Measurements from ENCODE around the gene SDK2. TPM values are rescaled to one million over a fixed set of nuclear protein-coding genes. Genes with fewer than 3 reads are reported as not detected.

Gene SDK2
- total and polyA plus RNA-seq, 9 of the 15 experiments (the other 6 are each of a cell fraction or from before 2014, with no cell fraction given), result 0.04 TPM; not detected in 8

DNA sequence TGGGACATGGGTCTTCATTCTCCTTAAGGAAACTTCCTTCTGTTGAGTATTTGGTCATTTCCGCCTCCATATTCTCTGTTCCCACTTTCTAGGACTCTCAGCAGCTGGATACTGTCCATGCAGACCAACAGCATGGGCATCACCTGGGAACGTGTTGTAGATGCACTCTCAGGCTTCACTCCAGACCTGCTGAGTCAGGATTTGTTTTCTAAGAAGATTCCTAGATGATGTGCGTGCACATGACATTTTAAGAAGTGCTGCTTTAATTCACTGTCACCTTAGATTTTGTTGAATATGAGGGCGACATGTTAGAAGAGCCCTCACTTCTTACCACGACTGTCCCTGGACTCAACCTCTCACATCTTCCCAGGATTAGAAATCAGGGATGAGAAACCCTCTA, 10.0 kb upstream of the SDK2 start:
- no peaks in the 10 kb centered on the region for H3K36me3 ChIP-seq (ENCODE audit: control insufficient read depth, insufficient read depth, low read length)
- H3K9me1 ChIP-seq (ENCODE audit: control insufficient read depth, insufficient read depth, low read length), result no peaks in the 10 kb centered on the region
- no peak overlapping the region for H3K4me2 ChIP-seq (ENCODE audit: insufficient read depth, low read length)
- no peak overlapping the region for H2AFZ ChIP-seq (ENCODE audit: low read depth, low read length)
- H3K27ac ChIP-seq (ENCODE audit: extremely low read depth, low read depth, low read length), result no peak overlapping the region
- no peak for DNase-seq (ENCODE audit: extremely low read depth in 1 of 4, low spot score in 3 of 4)
- H3K4me3 ChIP-seq, result no peak overlapping the region
- H3K9ac ChIP-seq (ENCODE audit: insufficient read depth in 1 of 2, low read depth in 2 of 2, low read length in 2 of 2), result no peak overlapping the region
- in situ Hi-C loops (cut with MboI), result no loop called here
- WGBS (ENCODE audit: insufficient coverage, low coverage, missing lambda C conversion rate), result 0% methylated on average over 5 of the region's 5 CpGs
- peaks cover 0 to under 1% of the 10 kb centered on the region in 2 experiments; a peak in 1 of 5 replicates for H3K27me3 ChIP-seq (ENCODE audit: control insufficient read depth in 2 of 2, insufficient read depth in 2 of 2, low read length in 2 of 2)
- ATAC-seq, result no peak
- no peaks in the 10 kb centered on the region for H3K4me1 ChIP-seq (replicated peaks in 1 of 2; ENCODE audit: control insufficient read depth in 2 of 2, insufficient read depth in 2 of 2, low read length in 2 of 2)
- intact Hi-C loops (cut with micrococcal nuclease), result loop anchor here (10.0 kb wide), 1 partner anchor 301 kb away; no protein-coding TSS in a partner anchor
- H4K20me1 ChIP-seq (replicated peaks; ENCODE audit: control insufficient read depth, insufficient read depth, low read length), result no peaks in the 10 kb centered on the region; the same call in 1 of the 2 replicates
- no peak for TF ChIP-seq HMG20B (CRISPR knock-in tag; IDR thresholded peaks at IDR 0.05)
- TF ChIP-seq, protein P1, sequence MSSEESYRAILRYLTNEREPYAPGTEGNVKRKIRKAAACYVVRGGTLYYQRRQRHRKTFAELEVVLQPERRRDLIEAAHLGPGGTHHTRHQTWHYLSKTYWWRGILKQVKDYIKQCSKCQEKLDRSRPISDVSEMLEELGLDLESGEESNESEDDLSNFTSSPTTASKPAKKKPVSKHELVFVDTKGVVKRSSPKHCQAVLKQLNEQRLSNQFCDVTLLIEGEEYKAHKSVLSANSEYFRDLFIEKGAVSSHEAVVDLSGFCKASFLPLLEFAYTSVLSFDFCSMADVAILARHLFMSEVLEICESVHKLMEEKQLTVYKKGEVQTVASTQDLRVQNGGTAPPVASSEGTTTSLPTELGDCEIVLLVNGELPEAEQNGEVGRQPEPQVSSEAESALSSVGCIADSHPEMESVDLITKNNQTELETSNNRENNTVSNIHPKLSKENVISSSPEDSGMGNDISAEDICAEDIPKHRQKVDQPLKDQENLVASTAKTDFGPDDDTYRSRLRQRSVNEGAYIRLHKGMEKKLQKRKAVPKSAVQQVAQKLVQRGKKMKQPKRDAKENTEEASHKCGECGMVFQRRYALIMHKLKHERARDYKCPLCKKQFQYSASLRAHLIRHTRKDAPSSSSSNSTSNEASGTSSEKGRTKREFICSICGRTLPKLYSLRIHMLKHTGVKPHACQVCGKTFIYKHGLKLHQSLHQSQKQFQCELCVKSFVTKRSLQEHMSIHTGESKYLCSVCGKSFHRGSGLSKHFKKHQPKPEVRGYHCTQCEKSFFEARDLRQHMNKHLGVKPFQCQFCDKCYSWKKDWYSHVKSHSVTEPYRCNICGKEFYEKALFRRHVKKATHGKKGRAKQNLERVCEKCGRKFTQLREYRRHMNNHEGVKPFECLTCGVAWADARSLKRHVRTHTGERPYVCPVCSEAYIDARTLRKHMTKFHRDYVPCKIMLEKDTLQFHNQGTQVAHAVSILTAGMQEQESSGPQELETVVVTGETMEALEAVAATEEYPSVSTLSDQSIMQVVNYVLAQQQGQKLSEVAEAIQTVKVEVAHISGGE (CRISPR knock-in tag; IDR thresholded peaks at IDR 0.05), result no peak
- TF ChIP-seq, protein P2, sequence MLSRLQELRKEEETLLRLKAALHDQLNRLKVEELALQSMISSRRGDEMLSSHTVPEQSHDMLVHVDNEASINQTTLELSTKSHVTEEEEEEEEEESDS (CRISPR knock-in tag; IDR thresholded peaks at IDR 0.05), result no peak
- TF ChIP-seq ZNF668 (CRISPR knock-in tag; IDR thresholded peaks at IDR 0.05), result no peak
- no peak for TF ChIP-seq MTF1 (CRISPR knock-in tag; IDR thresholded peaks at IDR 0.05; ENCODE audit: borderline replicate concordance)
- TF ChIP-seq JUN (IDR thresholded peaks at IDR 0.05; ENCODE audit: borderline replicate concordance, low read depth, low read length), result no peak
- TF ChIP-seq JUN (CRISPR knock-in tag; IDR thresholded peaks at IDR 0.05; ENCODE audit: borderline replicate concordance), result no peak
- no peak for TF ChIP-seq PPARD (CRISPR knock-in tag; IDR thresholded peaks at IDR 0.05)
- no peak for TF ChIP-seq SIN3A (IDR thresholded peaks at IDR 0.05; ENCODE audit: borderline replicate concordance in 2 of 2, control insufficient read depth in 1 of 2, low read depth in 2 of 2, low read length in 2 of 2)
- no peak for TF ChIP-seq ZNF408 (CRISPR knock-in tag; IDR thresholded peaks at IDR 0.05; ENCODE audit: low read depth)
- TF ChIP-seq BMI1 (IDR thresholded peaks at IDR 0.05; ENCODE audit: low read length), result no peak
- no peak for TF ChIP-seq ETV5 (CRISPR knock-in tag; IDR thresholded peaks at IDR 0.05; ENCODE audit: low read depth)
- no peak for TF ChIP-seq CCAR2 (IDR thresholded peaks at IDR 0.05; ENCODE audit: low read depth, low read length)
- TF ChIP-seq PHF20 (IDR thresholded peaks at IDR 0.05; ENCODE audit: partially characterized antibody), result no peak
- TF ChIP-seq NFE2L1 (tag; IDR thresholded peaks at IDR 0.05; ENCODE audit: borderline replicate concordance, low read depth), result no peak
- CTCF ChIA-PET (ENCODE audit: low intra/inter-chr PET ratio), result no interaction called here
- POLR2A ChIA-PET, result no interaction called here
- no TSS peak for BruUV-seq (replicated peaks)
- H3K9me3 ChIP-seq (replicated peaks; ENCODE audit: control insufficient read depth, insufficient read depth, low read depth, low read length), result no peaks in the 10 kb centered on the region
- no peak for FAIRE-seq
- no peaks in the 10 kb centered on the region for H3K79me2 ChIP-seq (ENCODE audit: control insufficient read depth, insufficient read depth, low read length)

All from K562 (cell line).